Stimulated activated naive CD4-positive, alpha-beta T cell treated with Interleukin-2 at 50 U/mL for 16 hours (primary cell): Measurements from ENCODE around the gene GRK5.

ENCODE experiments used
- DNase-seq: peaks from one replicate; lab custom pipeline; 2025; lab: John Stamatoyannopoulos, UW

Gene GRK5

GRCh38 chr10:119297207-119297968 lies 90.0 kb downstream of the GRK5 start:
- DNase-seq: no peak

- no peak for DNase-seq
These were observed 91.4 kb downstream of the GRK5 start for GRCh38 chr10:119298810-119299209.

DNA sequence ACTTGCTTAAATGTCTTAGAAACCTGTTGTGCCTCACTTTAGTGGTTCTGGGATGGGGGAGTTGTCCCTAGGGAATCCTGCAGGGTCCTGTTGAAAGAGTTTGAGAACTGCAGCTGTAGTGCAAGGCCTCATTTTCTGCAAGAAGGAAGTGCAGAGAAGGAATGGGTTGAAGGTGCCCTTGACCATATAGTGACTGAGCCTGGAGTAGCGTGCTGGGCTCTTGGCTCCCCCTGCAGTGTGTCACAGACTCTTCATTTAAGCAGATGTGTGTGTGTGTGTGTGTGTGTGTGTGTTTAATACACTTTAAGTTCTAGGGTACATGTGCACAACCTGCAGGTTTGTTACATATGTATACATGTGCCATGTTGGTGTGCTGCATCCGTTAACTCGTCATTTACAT lies 92.2 kb downstream of the GRK5 start:
- DNase-seq: no peak

- DNase-seq: peak; percentile 59
These were observed 94.0 kb downstream of the GRK5 start for GRCh38 chr10:119301397-119301796.

- no peak for DNase-seq
These were observed 94.8 kb downstream of the GRK5 start for GRCh38 chr10:119302172-119302571.

DNA sequence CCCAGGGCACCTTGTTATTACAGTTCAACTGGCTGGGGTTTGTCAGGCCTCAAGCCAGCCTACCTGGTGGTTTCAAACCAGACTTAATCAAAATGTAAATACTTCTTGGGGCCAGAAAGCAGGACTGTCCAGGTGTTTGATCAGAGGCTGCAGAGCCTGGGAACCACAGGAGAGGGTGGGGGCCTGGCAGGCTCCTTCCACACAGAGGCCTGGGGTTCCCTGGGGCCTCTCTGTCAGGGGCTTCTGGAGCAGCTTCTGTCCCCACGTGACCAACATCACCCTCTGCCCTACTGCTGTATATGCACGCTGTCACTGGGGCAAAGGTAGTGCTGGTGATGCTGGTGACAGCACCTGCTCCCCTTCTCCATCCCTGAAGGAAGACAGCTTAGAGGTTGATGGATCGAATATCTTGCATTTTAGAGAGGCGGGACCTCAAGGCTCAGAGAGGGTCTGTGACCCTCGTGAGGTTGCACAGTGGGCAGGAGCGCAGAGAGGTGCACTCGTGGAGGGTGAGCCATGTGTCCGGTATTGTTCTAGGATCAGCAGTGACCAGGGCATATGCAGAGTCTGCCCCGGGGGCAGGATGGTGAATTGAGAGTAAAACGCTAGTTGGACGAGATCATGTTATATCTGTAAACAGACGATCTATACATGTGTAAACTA lies 95.4 kb downstream of the GRK5 start:
- no peak for DNase-seq

DNA sequence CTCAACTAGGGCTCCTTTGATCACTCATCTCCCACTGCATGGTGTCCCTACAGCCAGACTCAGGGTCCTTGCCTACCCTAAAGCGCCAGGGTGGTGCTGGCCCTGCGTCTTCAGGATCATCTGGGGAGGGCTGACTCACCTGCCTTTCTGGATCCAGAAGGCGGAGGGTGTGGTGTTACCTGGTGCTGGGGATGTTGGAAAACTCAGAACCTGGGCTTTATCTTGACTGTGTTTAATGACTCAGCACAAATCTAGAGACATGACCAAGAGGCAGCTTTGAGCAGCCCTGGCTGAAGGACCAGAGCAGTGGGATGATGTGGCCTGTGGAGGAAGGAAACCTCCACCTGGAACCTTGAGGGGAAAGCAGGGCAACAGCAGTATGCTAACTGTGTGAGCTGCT lies 96.5 kb downstream of the GRK5 start:
- no peak for DNase-seq

DNA sequence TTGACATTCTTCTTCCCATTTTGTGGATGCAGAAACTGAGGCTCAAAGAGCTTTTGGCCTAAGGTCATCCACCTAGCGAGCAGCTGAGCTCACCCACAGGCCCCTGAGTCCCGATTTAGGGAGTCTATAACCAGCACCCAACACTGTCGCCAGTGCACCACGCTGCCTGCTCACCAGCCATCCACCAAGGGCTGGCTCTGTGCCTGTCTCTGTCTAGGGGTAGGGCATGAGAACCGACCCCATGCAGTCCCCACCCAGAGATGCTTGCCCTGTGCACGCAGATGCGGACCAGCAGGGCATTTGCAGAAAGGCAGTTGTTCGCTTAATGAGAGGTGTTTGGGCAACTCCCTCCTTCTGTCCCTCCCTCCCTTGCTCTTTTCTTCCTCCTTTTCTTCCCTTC lies 97.2 kb downstream of the GRK5 start:
- DNase-seq: no peak

DNA sequence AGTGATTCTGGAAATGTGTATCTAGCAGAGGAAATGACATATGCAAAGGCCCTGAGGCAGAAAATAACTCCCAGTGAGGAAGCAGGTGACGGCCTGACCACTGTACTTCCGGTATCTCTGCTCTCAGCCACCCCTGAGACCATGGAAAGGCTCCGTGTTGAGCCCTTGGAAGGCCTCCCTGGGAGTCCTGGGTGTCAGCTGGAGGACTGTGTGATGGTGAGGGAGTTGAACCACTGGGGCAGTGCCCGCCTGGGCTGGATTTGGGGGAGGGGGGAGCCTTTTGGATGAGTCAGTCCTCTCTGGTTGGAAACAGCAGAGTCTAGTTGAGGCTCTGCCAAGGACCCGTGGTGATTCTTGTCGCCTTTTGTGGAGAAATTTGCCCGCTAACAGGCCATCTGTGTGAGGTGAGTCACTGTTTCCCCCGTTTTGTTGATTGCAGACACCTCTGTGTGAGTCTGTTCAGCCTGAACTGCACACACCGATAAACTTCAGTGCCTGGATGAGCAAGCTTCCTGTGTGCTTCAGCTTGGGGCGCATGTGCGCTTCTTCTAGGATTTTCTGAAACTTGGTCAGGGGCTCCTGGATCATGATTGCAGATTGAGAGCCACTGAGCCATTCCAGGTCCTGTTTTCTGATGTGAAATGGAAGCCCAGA lies 98.6 kb downstream of the GRK5 start:
- DNase-seq: peak; percentile 87

GRCh38 chr10:119306514-119306951 lies 99.2 kb downstream of the GRK5 start:
- peak; percentile 56 for DNase-seq

DNA sequence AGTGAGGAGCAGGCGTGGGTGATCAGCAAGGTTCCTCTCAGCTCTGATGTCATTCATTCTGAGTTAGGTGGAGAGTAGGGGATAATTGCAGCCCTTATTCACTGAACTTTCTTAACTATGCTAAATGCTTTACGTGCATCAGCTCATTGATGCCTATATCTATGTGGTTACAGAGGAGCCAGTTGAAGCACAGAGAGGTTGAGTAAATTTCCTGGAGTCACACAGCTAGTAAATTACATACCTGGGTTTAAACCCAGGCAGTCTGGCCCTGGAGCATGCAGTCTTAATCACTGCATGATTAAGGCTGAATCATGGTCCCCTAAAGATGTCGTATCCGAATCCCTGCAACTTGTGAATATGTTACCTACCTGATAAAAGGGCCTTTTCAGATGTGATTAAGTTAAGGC lies 99.6 kb downstream of the GRK5 start:
- no peak for DNase-seq

DNA sequence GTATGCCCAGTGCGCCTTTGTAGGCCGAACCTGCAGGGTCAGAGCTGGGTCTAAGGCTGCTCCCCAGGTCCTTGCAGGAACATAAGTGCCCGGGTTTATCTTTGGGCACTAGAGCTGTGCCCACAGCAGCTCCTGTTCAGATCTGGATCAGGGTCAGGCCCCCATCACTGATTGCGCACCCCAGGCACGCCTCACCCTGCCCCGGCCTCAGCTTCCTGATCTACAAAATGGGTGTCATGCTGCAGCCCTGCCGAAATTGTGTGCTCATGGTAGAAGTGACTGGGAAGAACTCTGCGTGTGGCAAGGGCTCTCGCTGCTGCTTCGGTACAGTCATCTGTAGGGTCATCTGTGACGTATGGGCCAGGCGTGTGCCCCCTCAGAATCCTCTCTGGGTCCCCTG lies 100.7 kb downstream of the GRK5 start:
- DNase-seq: no peak

- no peak for DNase-seq
These were observed 101.4 kb downstream of the GRK5 start for GRCh38 chr10:119308551-119309422.

- no peak for DNase-seq
These were observed 102.0 kb downstream of the GRK5 start for GRCh38 chr10:119309423-119309770.

DNA sequence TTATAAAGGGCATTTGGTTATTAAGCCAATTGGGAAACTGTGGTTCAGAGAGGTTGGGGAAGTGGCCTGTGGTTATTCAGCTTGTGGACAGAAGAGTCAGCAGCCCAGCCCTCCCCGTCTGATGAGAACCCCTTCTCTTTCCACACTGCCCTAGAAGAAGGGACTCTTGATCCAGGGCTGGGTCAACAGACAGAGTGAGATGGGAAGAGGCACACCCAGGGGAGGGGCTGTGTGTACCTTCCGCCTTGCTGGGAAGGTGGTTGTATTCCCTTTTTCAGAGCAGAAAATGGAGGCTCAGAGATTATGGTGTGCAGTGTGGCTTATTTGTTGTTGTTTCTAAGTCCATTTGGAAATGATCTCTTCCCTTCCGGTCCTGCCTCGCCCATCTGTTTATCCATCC lies 103.4 kb downstream of the GRK5 start:
- DNase-seq: no peak

DNA sequence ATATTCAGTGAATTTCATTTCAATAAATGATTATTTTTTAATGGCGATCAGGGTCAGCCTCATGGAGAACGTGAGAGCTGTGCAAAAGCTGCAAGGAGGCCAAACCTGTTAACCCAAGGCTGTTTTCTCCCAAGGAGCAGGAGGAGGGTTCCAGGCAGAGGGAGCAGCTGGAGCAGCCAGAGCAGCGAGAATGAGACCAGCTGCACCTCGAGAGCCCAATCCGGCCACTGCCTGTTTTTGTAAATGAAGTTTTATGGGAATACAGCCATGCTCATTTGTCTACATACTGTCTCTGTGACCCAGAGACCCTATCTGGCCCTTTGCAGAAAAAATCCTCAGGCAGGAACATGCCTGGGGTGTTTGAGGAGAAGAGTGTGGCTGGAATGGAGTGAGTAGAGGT lies 104.9 kb downstream of the GRK5 start:
- no peak for DNase-seq

- DNase-seq: no peak
These were observed 105.7 kb downstream of the GRK5 start for GRCh38 chr10:119313024-119313423.

- peak; percentile 53 for DNase-seq
These were observed 106.3 kb downstream of the GRK5 start for GRCh38 chr10:119313644-119314043.

GRCh38 chr10:119314061-119314460 lies 106.7 kb downstream of the GRK5 start:
- no peak for DNase-seq

GRCh38 chr10:119314486-119314885 lies 107.1 kb downstream of the GRK5 start:
- DNase-seq: no peak

DNA sequence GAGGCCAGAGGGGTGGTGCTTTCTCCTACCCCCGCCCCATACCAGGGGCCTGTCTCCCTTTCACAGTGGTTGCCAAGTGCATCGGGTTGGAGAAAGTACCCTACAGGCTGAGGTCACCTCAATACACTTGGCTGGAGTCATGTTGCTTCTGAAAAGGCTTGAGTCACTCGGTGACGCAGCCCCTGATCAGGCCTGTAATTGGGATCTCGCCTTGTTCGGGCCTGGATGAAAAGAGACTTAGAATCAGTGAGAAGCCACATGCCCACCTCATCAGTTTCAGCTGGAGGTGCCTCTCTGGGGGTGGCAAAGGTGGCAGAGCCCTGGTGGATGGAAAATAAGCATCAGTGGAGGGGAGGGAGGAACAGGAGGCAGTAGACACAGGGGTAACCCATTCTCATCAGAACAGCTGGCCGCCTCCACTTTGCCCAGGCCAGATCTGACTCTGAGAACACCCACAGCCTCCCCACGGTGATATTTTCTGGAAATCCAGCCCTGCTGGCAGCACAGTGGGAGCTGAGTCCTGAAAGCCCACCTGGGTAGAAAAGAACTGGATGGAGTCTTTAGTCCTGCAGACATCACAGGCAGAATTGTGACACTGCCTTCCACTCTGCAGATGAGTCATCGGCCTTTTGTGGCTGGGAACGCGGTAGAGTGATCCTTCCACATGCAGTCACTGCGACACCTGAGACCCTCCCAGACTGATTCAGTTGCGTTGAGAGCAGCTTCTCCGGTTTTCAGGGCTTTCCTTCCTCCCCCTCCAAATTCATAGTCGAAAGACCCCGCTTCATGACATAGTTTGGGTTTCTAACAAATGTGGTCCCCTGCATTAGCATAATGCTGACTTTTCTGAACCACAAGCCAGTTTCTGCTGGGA lies 108.0 kb downstream of the GRK5 start:
- DNase-seq: peak; percentile 74
